Measurements from ENCODE around the gene TSSC4.

Gene TSSC4

DNA sequence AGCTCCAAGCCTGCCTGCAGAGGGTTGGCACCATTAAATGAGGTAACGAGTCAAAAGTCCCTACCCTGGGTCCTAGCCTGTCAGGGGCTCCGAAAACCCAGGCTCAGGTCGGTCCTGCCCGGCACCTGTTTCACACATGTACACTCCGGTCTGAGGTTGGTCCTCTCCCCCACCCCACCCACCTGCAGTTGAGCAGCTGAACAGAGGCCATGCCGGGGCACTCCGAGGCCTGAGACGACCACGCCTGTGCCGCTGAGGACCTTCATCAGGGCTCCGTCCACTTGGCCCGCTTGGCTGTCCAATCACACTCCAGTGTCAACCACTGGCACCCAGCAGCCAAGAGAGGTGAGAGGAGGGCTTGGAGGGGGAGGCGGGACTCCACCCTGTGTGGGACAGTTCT is 1.6 kb downstream of the TSSC4 start:
- DNase-seq (ENCODE audit: low read depth): no peak
- TF ChIP-seq, protein P1, sequence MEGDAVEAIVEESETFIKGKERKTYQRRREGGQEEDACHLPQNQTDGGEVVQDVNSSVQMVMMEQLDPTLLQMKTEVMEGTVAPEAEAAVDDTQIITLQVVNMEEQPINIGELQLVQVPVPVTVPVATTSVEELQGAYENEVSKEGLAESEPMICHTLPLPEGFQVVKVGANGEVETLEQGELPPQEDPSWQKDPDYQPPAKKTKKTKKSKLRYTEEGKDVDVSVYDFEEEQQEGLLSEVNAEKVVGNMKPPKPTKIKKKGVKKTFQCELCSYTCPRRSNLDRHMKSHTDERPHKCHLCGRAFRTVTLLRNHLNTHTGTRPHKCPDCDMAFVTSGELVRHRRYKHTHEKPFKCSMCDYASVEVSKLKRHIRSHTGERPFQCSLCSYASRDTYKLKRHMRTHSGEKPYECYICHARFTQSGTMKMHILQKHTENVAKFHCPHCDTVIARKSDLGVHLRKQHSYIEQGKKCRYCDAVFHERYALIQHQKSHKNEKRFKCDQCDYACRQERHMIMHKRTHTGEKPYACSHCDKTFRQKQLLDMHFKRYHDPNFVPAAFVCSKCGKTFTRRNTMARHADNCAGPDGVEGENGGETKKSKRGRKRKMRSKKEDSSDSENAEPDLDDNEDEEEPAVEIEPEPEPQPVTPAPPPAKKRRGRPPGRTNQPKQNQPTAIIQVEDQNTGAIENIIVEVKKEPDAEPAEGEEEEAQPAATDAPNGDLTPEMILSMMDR (IDR thresholded peaks at IDR 0.05; ENCODE audit: control insufficient read depth, extremely low read depth, insufficient read depth): no peak
- H3K4me3 ChIP-seq (ENCODE audit: low read depth, low read length): peak overlapping the region; percentile 100

DNA sequence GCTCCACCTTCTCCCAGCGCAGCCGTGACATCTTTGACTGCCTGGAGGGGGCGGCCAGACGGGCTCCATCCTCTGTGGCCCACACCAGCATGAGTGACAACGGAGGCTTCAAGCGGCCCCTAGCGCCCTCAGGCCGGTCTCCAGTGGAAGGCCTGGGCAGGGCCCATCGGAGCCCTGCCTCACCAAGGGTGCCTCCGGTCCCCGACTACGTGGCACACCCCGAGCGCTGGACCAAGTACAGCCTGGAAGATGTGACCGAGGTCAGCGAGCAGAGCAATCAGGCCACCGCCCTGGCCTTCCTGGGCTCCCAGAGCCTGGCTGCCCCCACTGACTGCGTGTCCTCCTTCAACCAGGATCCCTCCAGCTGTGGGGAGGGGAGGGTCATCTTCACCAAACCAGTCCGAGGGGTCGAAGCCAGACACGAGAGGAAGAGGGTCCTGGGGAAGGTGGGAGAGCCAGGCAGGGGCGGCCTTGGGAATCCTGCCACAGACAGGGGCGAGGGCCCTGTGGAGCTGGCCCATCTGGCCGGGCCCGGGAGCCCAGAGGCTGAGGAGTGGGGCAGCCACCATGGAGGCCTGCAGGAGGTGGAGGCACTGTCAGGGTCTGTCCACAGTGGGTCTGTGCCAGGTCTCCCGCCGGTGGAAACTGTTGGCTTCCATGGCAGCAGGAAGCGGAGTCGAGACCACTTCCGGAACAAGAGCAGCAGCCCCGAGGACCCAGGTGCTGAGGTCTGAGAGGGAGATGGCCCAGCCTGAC is 2.5 kb downstream of the TSSC4 start:
- DNase-seq (ENCODE audit: low read depth): no peak

DNA sequence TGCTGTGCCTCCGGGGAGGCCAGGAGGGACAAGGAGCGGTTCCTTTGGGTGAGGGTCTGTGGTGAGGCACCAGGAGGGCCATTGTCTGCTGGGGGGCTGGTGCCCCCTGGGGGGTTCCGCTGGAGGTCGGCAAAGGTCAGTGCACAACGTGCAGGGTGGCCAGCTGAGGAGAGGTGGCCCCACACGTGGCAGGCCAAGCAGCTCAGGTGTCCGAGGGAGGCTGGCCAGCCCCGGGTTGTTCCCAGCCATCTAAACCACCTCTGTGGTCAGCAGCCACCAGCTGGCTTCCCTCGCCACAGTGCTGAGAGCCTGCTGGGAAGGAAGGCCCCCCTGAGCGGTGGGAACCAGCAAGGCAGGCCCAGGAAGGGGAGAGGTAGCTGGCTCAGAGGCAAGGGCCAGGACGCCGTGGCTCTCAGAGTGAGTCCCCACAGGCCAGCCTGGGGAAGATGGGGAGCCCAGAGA is 4.2 kb downstream of the TSSC4 start:
- TF ChIP-seq, protein P1 (IDR thresholded peaks at IDR 0.05; ENCODE audit: control insufficient read depth, extremely low read depth, insufficient read depth): no peak

More for the DNA sequence above, 2.5 kb downstream of the TSSC4 start:
- TF ChIP-seq, protein P1 (IDR thresholded peaks at IDR 0.05; ENCODE audit: control insufficient read depth, extremely low read depth, insufficient read depth): no peak
- H3K4me3 ChIP-seq (ENCODE audit: low read depth, low read length): no peak overlapping the region

DNA sequence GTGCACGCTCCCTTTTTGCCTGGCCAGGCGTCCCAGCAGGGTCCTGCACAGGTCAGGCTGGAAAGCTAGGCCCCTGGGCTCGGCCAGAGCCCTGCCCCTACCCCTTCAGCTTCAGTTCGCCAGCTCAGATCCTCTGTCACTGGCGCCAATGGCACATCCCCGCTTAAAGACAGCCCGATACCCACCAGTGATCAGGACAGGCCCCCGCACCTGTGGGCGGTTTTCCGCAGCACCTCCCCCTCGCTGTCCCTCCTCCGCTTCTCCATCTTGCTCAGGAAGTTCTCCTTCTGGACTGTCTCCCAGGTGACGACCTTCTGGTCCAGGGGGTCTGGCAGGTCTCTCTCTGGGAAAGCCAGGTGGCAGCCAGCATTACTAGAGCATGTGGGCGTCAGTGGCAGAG is 5.9 kb downstream of the TSSC4 start:
- TF ChIP-seq, protein P1 (IDR thresholded peaks at IDR 0.05; ENCODE audit: control insufficient read depth, extremely low read depth, insufficient read depth): no peak
- DNase-seq (ENCODE audit: low read depth): no peak
- no peak overlapping the region for H3K4me3 ChIP-seq (ENCODE audit: low read depth, low read length)

More for the DNA sequence above, 4.2 kb downstream of the TSSC4 start:
- DNase-seq (ENCODE audit: low read depth): no peak
- no peak overlapping the region for H3K4me3 ChIP-seq (ENCODE audit: low read depth, low read length)

DNA sequence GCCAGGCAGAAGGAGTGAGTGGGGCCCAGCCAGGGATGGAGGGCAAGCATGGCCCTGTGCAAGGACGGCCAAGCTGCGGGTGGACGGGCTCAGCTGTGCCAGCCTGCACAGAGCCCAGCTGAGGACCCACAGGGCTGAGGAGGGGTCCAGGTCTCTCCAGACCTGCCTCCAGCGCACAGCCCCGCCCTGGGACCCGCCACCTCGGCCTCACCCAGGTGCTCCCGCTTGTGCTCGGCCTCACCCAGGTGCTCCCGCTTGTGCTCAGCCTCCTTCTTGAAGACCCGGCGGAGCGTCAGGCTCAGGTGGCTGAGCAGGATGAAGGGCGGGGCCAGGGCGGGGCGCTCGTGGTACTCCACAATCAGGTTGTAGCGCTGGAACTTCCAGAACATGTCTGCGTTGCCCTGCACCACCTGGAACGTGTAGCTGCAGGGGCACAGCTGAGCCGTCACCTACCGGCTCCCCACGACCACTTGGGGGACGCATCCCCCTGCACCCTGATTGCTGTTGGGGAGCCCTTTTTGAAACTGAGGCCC is 6.4 kb downstream of the TSSC4 start:
- TF ChIP-seq, protein P1 (IDR thresholded peaks at IDR 0.05; ENCODE audit: control insufficient read depth, extremely low read depth, insufficient read depth): no peak
- no peak overlapping the region for H3K4me3 ChIP-seq (ENCODE audit: low read depth, low read length)
- DNase-seq (ENCODE audit: low read depth): no peak

DNA sequence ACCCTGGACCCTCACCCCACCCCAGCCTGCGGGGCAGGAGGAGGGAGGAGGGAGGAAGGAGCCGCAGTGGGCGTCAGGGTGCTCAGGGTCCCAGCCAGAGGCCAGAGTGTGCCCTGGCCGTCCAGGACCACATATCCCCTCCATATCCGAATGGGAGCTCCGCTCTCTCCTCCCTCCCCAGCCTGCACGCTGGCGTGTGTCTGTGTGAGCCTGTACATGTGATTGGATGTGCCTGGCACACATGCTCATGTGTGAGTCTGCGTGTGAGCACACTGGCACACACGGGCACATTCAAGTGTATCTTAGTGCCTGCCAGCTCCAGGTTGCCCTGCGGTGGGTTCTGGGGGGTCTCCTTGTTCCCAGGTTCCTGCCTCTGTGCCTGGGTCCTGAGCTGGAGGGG is 8.1 kb downstream of the TSSC4 start:
- TF ChIP-seq, protein P1 (IDR thresholded peaks at IDR 0.05; ENCODE audit: control insufficient read depth, extremely low read depth, insufficient read depth): no peak

More for the DNA sequence above, 8.1 kb downstream of the TSSC4 start:
- no peak for DNase-seq (ENCODE audit: low read depth)
- H3K4me3 ChIP-seq (ENCODE audit: low read depth, low read length): no peak overlapping the region
